ENCODE measurements around the gene CXCR4.

DNA sequence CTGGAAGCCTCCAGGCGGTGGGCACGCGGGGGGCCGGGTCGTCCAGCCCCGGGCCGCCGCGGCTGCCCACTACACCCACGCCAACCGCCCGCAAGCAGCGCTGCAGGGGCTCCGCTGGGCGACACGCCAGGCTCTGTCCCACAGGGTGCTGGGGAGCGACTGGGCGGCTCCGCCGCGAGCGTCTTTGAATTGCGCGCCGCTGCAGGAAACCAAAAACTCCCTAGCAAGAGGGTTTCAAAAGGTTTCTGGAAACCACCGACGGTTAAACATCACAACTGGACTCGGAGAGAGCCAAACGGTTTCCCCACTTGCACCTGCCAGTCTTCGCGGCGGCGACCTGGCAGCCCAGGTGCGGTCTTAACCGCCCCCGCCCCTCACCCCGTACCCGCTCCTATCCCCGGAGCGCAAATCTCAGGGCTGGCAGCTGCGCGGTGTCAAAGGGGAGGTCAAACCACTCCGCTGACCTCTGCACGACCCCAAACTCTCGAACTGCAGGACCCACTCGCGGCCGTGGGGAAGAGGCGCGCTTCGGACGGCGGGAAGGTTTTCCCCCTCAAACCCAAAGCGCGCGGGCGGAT is 1.0 kb downstream of the CXCR4 start:
- TF ChIP-seq CTCF (IDR thresholded peaks at IDR 0.05) (no peak), POLR2A (IDR thresholded peaks at IDR 0.05) (no peak)

Measured in testis (tissue), 2 donors.